Measurements from ENCODE around the gene STKLD1.

GRCh38 chr9:133333566-133333965, 42.6 kb upstream of the STKLD1 start:
- TF ChIP-seq CTCF (IDR thresholded peaks at IDR 0.05) (no peak), POLR2A (IDR thresholded peaks at IDR 0.05) (no peak)

All from body of pancreas (tissue), 4 donors.